MM.1S (cell line): ENCODE data around the gene IMMT.

Experiments used
- DNase-seq: peaks from one replicate; pipeline ENCODE4 v3.0.0-alpha.2; 2015
- H2AFZ ChIP-seq: fragments of 300-600 bp; sonication (generic); 2 replicates; pipeline ENCODE4 v1.6.0; 2016; ENCODE audit warnings: antibody characterized with exemption, low read length
- H3F3A ChIP-seq: fragments of 300-600 bp; sonication (generic); 2 replicates; pipeline ENCODE4 v1.6.1; 2016; ENCODE audit warnings: mild to moderate bottlenecking, antibody characterized with exemption, low read length, moderate library complexity, mixed read lengths; ENCODE audit not compliant: insufficient read depth
- H3K27ac ChIP-seq: fragments of 300-600 bp; sonication (generic); 2 replicates; pipeline ENCODE4 v1.5.1; 2016; ENCODE audit warnings: mild to moderate bottlenecking, low read length
- H3K27me3 ChIP-seq: fragments of 300-600 bp; sonication (generic); replicated peaks from 2 replicates; pipeline ENCODE4 v1.6.0; 2016; ENCODE audit warnings: low read length; ENCODE audit not compliant: insufficient read depth
- H3K36me3 ChIP-seq: fragments of 300-600 bp; sonication (generic); replicated peaks from 2 replicates; pipeline ENCODE4 v1.6.1; 2016; ENCODE audit warnings: mild to moderate bottlenecking, low read length, mixed read lengths; ENCODE audit not compliant: insufficient read depth
- H3K4me1 ChIP-seq: fragments of 300-600 bp; sonication (generic); 2 replicates; pipeline ENCODE4 v1.6.1; 2016; ENCODE audit warnings: low read length, mixed read lengths
- H3K4me2 ChIP-seq: fragments of 300-600 bp; sonication (generic); 2 replicates; pipeline ENCODE4 v1.6.0; 2016; ENCODE audit warnings: low read depth, low read length
- H3K4me3 ChIP-seq: fragments of 300-600 bp; sonication (generic); 2 replicates; pipeline ENCODE4 v1.5.1; 2016; ENCODE audit warnings: low read length, mixed read lengths
- H3K79me2 ChIP-seq: fragments of 300-600 bp; sonication (generic); 2 replicates; pipeline ENCODE4 v1.6.1; 2016; ENCODE audit warnings: mixed run types, low read length, mixed read lengths
- H3K9ac ChIP-seq: fragments of 300-600 bp; sonication (generic); 2 replicates; pipeline ENCODE4 v1.6.1; 2016; ENCODE audit warnings: low read length, mixed read lengths
- H3K9me2 ChIP-seq: fragments of 300-600 bp; sonication (generic); replicated peaks from 2 replicates; pipeline ENCODE4 v1.6.1; 2016; ENCODE audit warnings: mild to moderate bottlenecking, low read length, mixed read lengths; ENCODE audit not compliant: insufficient read depth
- H3K9me3 ChIP-seq: fragments of 300-600 bp; sonication (generic); replicated peaks from 2 replicates; pipeline ENCODE4 v1.6.1; 2016; ENCODE audit warnings: mild to moderate bottlenecking, low read length, mixed read lengths; ENCODE audit not compliant: insufficient read depth
- H4K20me1 ChIP-seq: fragments of 300-600 bp; sonication (generic); 2 replicates; pipeline ENCODE4 v1.6.1; 2016; ENCODE audit warnings: mild to moderate bottlenecking, low read length, moderate library complexity, mixed read lengths; ENCODE audit not compliant: insufficient read depth
- EZH2 ChIP-seq: fragments of 300-600 bp; sonication (generic); optimal IDR thresholded peaks from 2 replicates; pipeline ENCODE3; 2017; ENCODE audit warnings: low read depth, mild to moderate bottlenecking, antibody characterized with exemption, low read length, mixed read lengths
- EZH2phosphoT487 ChIP-seq: fragments of 300-600 bp; sonication (generic); IDR thresholded peaks from 2 replicates; pipeline ENCODE4 v1.6.1; 2018; ENCODE audit warnings: antibody characterized with exemption, low read length
- TF ChIP-seq, protein P1 (sequence below): fragments of 300-600 bp; sonication (generic); IDR thresholded peaks from 2 replicates; pipeline ENCODE4 v1.5.1; 2016; ENCODE audit warnings: antibody characterized with exemption, low read length, mixed read lengths

The IMMT gene

GRCh38 chr2:86107031-86107430 is 88.2 kb downstream of the IMMT start:
- no peak overlapping the region for H2AFZ ChIP-seq

GRCh38 chr2:86105969-86106945 is 89.0 kb downstream of the IMMT start, which contains the start of gene PTCD3:
TSS of gene PTCD3 (plus strand) at chr2:86106235. CDS start at chr2:86106248, 13 bp downstream.
- Histone ChIP-seq H3K36me3 (peaks cover 17% of the 10 kb centered on the region; the same call in 1 of the 2 replicates), H3F3A (peaks cover 10% of the 10 kb centered on the region), H4K20me1 (peaks cover 15% of the 10 kb centered on the region), H3K27ac (peak within 1 kb of the TSS; percentile 76), H3K9me2 (no peaks in the 10 kb centered on the region), H2AFZ (peak within 1 kb of the TSS; percentile 75), H3K9ac (peak within 1 kb of the TSS; percentile 89), H3K4me1 (peaks cover 31% of the 10 kb centered on the region), H3K79me2 (peaks cover 98% of the 10 kb centered on the region), H3K4me3 (peak within 1 kb of the TSS; percentile 97), H3K4me2 (peak within 1 kb of the TSS; percentile 80), H3K9me3 (no peaks in the 10 kb centered on the region), H3K27me3 (no peaks in the 10 kb centered on the region)
- peak; percentile 98 for DNase-seq
- TF ChIP-seq, protein P1, sequence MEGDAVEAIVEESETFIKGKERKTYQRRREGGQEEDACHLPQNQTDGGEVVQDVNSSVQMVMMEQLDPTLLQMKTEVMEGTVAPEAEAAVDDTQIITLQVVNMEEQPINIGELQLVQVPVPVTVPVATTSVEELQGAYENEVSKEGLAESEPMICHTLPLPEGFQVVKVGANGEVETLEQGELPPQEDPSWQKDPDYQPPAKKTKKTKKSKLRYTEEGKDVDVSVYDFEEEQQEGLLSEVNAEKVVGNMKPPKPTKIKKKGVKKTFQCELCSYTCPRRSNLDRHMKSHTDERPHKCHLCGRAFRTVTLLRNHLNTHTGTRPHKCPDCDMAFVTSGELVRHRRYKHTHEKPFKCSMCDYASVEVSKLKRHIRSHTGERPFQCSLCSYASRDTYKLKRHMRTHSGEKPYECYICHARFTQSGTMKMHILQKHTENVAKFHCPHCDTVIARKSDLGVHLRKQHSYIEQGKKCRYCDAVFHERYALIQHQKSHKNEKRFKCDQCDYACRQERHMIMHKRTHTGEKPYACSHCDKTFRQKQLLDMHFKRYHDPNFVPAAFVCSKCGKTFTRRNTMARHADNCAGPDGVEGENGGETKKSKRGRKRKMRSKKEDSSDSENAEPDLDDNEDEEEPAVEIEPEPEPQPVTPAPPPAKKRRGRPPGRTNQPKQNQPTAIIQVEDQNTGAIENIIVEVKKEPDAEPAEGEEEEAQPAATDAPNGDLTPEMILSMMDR = no peak
- TF ChIP-seq EZH2 (no peak), EZH2phosphoT487 (no peak)

More at GRCh38 chr2:86107031-86107430, 88.2 kb downstream of the IMMT start:
- Histone ChIP-seq H3K9ac (peak overlapping the region; percentile 89), H3K9me2 (no peaks in the 10 kb centered on the region), H3K4me1 (peaks cover 31% of the 10 kb centered on the region), H3K79me2 (peaks cover 97% of the 10 kb centered on the region), H3K4me3 (peak overlapping the region; percentile 97), H3K9me3 (no peaks in the 10 kb centered on the region), H3K27ac (peak overlapping the region; percentile 76), H4K20me1 (peaks cover 15% of the 10 kb centered on the region), H3K27me3 (no peaks in the 10 kb centered on the region), H3K4me2 (peak overlapping the region; percentile 80), H3F3A (peaks cover 10% of the 10 kb centered on the region), H3K36me3 (peaks cover 17% of the 10 kb centered on the region; the same call in 1 of the 2 replicates)
- peak; percentile 75 for DNase-seq
- TF ChIP-seq EZH2phosphoT487 (no peak), EZH2 (no peak)
- TF ChIP-seq, protein P1 = no peak

DNA sequence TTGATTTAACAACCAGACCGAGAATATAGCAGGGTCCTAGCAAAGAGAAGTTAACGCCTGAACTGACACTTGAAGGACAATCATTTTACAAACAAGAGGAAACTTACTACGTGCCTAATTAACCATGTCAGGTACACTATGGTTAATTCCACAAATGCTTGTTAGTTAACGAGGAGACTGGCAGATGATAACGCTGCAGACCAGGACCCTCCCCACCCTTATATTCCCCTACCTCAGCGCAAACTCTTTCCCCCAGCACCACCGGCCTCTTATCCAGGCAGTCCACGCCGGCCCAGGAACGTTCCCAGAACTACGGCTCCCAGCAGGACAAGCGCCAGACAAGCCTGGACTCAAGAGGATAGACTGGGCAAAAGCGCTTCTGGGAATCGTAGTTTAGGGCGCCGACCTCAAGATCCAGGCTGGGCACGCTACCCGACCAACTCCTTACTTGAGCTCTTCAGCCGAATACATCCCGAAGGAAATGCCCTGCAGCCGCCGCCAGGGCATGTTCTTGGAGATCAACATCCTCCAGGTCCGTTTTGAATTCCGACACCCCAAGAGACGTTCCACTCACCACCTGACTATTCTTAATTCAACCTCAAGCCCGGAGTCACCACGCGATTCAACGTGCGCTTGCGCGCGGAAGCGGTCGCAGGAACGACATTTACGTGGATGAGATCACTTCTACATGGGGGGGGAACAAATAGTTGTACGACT is 89.9 kb downstream of the IMMT start, which contains the start of gene POLR1A:
Gene POLR1A (minus strand): TSS at position 635 of the 717 bp plus-strand sequence. CDS start 110 bp downstream, at position 525.
- H3K9ac ChIP-seq = peak within 1 kb of the TSS; percentile 89

More for the DNA sequence above, 89.9 kb downstream of the IMMT start, which contains the start of gene POLR1A:
- H3K27me3 ChIP-seq = no peaks in the 10 kb centered on the region
- H3K4me3 ChIP-seq = peak within 1 kb of the TSS; percentile 97
- H2AFZ ChIP-seq = peak within 1 kb of the TSS; percentile 75
- peak within 1 kb of the TSS; percentile 76 for H3K27ac ChIP-seq
- peak within 1 kb of the TSS; percentile 80 for H3K4me2 ChIP-seq
- H3F3A ChIP-seq = peaks cover 10% of the 10 kb centered on the region
- H3K9me2 ChIP-seq = no peaks in the 10 kb centered on the region
- H4K20me1 ChIP-seq = peaks cover 11% of the 10 kb centered on the region
- DNase-seq = peak; percentile 93
- H3K79me2 ChIP-seq = peaks cover 98% of the 10 kb centered on the region
- no peaks in the 10 kb centered on the region for H3K9me3 ChIP-seq
- H3K36me3 ChIP-seq = peaks cover 14% of the 10 kb centered on the region; the same call in 1 of the 2 replicates
- TF ChIP-seq, protein P1 = no peak
- TF ChIP-seq EZH2phosphoT487 (no peak), EZH2 (no peak)
- H3K4me1 ChIP-seq = peaks cover 31% of the 10 kb centered on the region
